ENCODE results near the gene KRT82.
A peak's percentile ranks its signal among the peaks of the same experiment; 100 is the strongest.
"Not testable (repeated sequence)": the region's sequence is repeated elsewhere in the genome, so short reads cannot be mapped to it uniquely, and the experiment has no call there.

KRT82 gene

DNA sequence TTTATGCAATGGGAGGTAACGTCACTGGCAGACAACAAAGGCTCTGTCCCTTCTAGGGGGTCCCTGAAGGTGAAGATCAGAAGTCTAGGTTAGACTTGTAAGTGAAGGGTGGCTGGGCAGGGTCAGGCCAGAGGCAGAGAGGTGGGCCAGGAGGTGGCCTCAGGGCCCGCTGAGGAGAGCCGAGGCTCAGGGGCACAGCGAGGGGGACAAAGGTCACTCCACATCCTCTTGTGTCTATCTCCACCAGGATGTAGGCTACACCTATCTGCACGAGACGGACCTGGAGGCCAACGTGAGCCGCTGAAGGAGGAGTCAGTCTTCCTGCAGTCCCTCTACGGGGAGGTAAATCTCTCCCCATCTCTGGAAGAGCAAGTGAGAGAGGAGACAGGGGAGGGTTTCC, 59.1 kb downstream of the KRT82 start:
- no peak overlapping the region for H3K4me3 ChIP-seq (ENCODE audit: low read length)
- TF ChIP-seq, protein P1, sequence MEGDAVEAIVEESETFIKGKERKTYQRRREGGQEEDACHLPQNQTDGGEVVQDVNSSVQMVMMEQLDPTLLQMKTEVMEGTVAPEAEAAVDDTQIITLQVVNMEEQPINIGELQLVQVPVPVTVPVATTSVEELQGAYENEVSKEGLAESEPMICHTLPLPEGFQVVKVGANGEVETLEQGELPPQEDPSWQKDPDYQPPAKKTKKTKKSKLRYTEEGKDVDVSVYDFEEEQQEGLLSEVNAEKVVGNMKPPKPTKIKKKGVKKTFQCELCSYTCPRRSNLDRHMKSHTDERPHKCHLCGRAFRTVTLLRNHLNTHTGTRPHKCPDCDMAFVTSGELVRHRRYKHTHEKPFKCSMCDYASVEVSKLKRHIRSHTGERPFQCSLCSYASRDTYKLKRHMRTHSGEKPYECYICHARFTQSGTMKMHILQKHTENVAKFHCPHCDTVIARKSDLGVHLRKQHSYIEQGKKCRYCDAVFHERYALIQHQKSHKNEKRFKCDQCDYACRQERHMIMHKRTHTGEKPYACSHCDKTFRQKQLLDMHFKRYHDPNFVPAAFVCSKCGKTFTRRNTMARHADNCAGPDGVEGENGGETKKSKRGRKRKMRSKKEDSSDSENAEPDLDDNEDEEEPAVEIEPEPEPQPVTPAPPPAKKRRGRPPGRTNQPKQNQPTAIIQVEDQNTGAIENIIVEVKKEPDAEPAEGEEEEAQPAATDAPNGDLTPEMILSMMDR (IDR thresholded peaks at IDR 0.05; ENCODE audit: insufficient read depth, low read depth, low read length, missing control alignments) = no peak

DNA sequence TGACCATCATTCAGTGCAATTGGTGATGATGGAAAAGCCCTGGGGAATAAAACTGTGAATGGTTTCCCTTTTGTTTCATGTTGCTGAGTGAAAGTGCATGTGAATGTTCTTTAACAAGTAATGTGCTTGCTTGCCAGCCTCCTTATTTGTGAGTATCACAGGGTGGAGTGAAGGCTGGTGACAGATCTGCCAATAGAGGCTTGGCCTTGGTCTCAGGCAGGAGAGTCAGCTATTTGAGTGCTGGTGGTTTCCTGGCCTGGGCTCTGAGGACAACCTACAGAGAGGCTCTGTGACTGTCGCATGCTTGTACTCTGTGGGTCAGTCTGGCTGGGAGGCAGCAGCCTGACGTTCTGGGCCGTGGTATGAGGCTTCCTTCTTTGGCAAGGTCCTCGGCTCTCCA, 59.5 kb downstream of the KRT82 start:
- TF ChIP-seq, protein P1 (IDR thresholded peaks at IDR 0.05; ENCODE audit: insufficient read depth, low read depth, low read length, missing control alignments) = no peak
- DNase-seq (ENCODE audit: low read depth) = peak; percentile 34
- H3K4me3 ChIP-seq (ENCODE audit: low read length) = no peak overlapping the region

More for the DNA sequence above, 59.1 kb downstream of the KRT82 start:
- DNase-seq (ENCODE audit: low read depth) = no peak

DNA sequence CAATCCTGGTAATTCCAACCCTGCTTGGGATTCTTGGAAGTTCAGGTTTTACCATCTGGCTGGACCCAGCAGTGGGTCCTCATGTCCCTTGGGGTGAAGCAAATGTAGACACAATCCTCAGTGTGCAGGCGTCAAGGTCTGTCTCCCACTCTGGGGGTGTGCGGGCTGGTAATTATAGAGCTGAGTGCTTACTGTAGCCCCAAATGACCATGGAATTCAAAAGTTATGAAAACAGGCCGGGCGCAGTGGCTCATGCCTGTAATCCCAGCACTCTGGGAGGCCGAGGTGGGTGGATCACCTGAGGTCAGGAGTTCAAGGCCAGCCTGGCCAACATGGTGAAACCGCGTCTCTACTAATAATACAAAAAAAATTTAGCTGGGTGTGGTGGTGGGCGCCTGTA, 61.1 kb downstream of the KRT82 start:
- H3K4me3 ChIP-seq (ENCODE audit: low read length); DNase-seq (ENCODE audit: low read depth): not testable (repeated sequence)

DNA sequence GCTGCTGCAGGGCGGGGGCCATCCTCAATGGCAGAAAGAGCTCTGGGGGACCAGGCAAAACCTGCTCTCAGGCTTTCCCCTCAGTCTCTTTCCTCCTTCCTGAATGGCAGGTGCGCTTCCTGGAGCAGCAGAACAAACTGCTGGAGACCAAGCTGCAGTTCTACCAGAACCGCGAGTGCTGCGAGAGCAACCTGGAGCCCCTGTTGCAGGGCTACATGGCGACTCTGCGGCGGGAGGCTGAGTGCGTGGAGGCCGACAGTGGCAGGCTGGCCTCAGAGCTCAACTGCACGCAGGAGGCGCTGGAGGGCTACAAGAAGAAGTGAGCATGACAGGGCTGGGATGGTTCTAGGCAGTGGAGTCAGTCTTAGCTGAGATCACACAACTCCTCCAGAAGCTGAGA, 62.0 kb downstream of the KRT82 start:
- TF ChIP-seq, protein P1 (IDR thresholded peaks at IDR 0.05; ENCODE audit: insufficient read depth, low read depth, low read length, missing control alignments) = no peak
- H3K4me3 ChIP-seq (ENCODE audit: low read length) = no peak overlapping the region
- DNase-seq (ENCODE audit: low read depth) = no peak
